GM18907 (cell line): Measurements from ENCODE around the gene EDEM1.
"Not testable (repeated sequence)": the region's sequence is repeated elsewhere in the genome, so short reads cannot be mapped to it uniquely, and the experiment has no call there.

Experiments used
- ATAC-seq: cut with Tn5 transposase; IDR thresholded peaks from one replicate; pipeline ENCODE4 v1.9.1; 2021; ENCODE audit warnings: mild to moderate bottlenecking, moderate library complexity; ENCODE audit not compliant: unreplicated experiment

EDEM1 gene

GRCh38 chr3:5187156-5187919 is at the start of gene EDEM1:
Gene EDEM1, plus strand, starts transcription at chr3:5187707. Its CDS starts 99 bp downstream, at chr3:5187806.
- peak; percentile 90 for ATAC-seq

GRCh38 chr3:5138214-5138981 is 49.1 kb upstream of the EDEM1 start:
- no peak for ATAC-seq

- ATAC-seq = peak; percentile 67
Measured at GRCh38 chr3:5140230-5140621, 47.3 kb upstream of the EDEM1 start.

GRCh38 chr3:5140839-5141238 is 46.7 kb upstream of the EDEM1 start:
- no peak for ATAC-seq

GRCh38 chr3:5141760-5142159 is 45.7 kb upstream of the EDEM1 start:
- no peak for ATAC-seq

GRCh38 chr3:5143464-5143863 is 44.0 kb upstream of the EDEM1 start:
- ATAC-seq = no peak

GRCh38 chr3:5144316-5144994 is 43.1 kb upstream of the EDEM1 start:
- ATAC-seq = no peak

GRCh38 chr3:5145120-5145519 is 42.4 kb upstream of the EDEM1 start:
- ATAC-seq = no peak

- ATAC-seq = not testable (repeated sequence)
Measured at GRCh38 chr3:5147152-5147551, 40.4 kb upstream of the EDEM1 start.

- no peak for ATAC-seq
Measured at GRCh38 chr3:5149306-5149880, 38.1 kb upstream of the EDEM1 start.

GRCh38 chr3:5151586-5151985 is 35.9 kb upstream of the EDEM1 start:
- no peak for ATAC-seq

GRCh38 chr3:5153074-5153473 is 34.4 kb upstream of the EDEM1 start:
- no peak for ATAC-seq

GRCh38 chr3:5155241-5155640 is 32.3 kb upstream of the EDEM1 start:
- no peak for ATAC-seq

GRCh38 chr3:5160321-5160720 is 27.2 kb upstream of the EDEM1 start:
- ATAC-seq = no peak

GRCh38 chr3:5160940-5161858 is 26.3 kb upstream of the EDEM1 start:
- no peak for ATAC-seq

- ATAC-seq = no peak
Measured at GRCh38 chr3:5162102-5162501, 25.4 kb upstream of the EDEM1 start.

- no peak for ATAC-seq
Measured at GRCh38 chr3:5165698-5166097, 21.8 kb upstream of the EDEM1 start.

GRCh38 chr3:5166846-5167245 is 20.7 kb upstream of the EDEM1 start:
- no peak for ATAC-seq

- ATAC-seq = no peak
Measured at GRCh38 chr3:5168110-5168509, 19.4 kb upstream of the EDEM1 start.

- ATAC-seq = no peak
Measured at GRCh38 chr3:5169807-5170206, 17.7 kb upstream of the EDEM1 start.
